Activated naive CD4-positive, alpha-beta T cell treated with anti-CD3 and anti-CD28 coated beads for 36 hours (primary cell): ENCODE data around the gene RPS6KA1. TPM values are rescaled to one million over a fixed set of nuclear protein-coding genes. Genes with fewer than 3 reads are reported as not detected.
"Not testable (repeated sequence)": the region's sequence is repeated elsewhere in the genome, so short reads cannot be mapped to it uniquely, and the experiment has no call there.

Experiments used
- CTCF ChIA-PET: fragments of 350-600 bp; sonication (Branson Sonifier 250); formaldehyde crosslinking; loops from one replicate; lab custom pipeline; 2021; ENCODE audit warnings: antibody characterized with exemption; lab: Charles Lee
- DNase-seq: peaks from one replicate; pipeline ENCODE4 v3.0.0-alpha.2; 2020
- H3K27ac Mint-ChIP-seq: one replicate; pipeline ENCODE4 v1.8.0; 2021; ENCODE audit warnings: mild to moderate bottlenecking, mixed read lengths
- H3K27me3 Mint-ChIP-seq: one replicate; pipeline ENCODE4 v1.8.0; 2021; ENCODE audit warnings: low read depth, mixed read lengths
- H3K36me3 Mint-ChIP-seq: one replicate; pipeline ENCODE4 v1.8.0; 2021; ENCODE audit warnings: low read depth, mixed read lengths
- H3K4me1 Mint-ChIP-seq: one replicate; pipeline ENCODE4 v1.8.0; 2021; ENCODE audit warnings: low read depth, mixed read lengths
- H3K4me3 Mint-ChIP-seq: one replicate; pipeline ENCODE4 v1.8.0; 2021; ENCODE audit warnings: mild to moderate bottlenecking, moderate library complexity, mixed read lengths
- H3K9me3 Mint-ChIP-seq: one replicate; pipeline ENCODE4 v1.8.0; 2021; ENCODE audit warnings: mixed read lengths
- intact Hi-C: fragments of 100-400 bp; cut with micrococcal nuclease; formaldehyde crosslinking; loops from one replicate; pipeline ENCODE4 v1.15.1; 2023
- total RNA-seq, 2 experiments: library from RNA; stranded (reverse); gene quantifications; one replicate each; pipeline ENCODE4 v1.2.3, GENCODE V29; 2021

RPS6KA1 gene
- total RNA-seq, 2 experiments from 2014 or later = 83.5 to 86.4 TPM

DNA sequence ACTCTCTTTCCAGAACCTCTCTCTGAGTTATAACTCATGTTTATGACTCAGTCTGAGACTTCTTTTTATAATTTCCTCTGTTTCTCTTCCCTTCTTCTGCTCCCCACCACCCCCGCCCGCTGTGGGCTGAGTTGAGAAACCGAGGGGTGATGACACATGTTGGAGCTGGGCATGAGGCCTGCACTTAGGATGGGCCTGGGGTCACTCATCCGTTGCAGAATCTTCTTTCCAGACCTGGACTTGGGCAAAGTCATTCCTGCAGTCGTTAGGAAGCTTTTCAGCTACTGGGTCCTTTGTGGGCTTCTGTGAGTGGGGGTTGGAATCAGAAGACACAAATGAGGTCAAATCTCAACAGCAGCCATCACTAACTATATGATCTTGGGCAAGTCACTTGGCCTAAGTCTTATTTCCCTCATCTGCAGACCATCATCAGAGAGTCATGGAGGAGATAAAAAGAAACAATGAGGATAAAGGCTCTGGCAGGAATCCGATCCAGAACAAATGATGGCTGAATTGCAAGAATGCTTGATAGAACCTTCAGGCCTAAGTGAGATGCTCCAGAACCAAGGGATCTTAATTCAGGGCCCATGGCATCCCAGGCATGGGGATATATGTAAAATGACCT lies 53.4 kb downstream of the RPS6KA1 start:
- DNase-seq = peak; percentile 90
- H3K4me3 Mint-ChIP-seq = no peak overlapping the region
- CTCF ChIA-PET = interaction anchor here (0.6 to 3.2 kb wide), 11 partner anchors 15 to 251 kb away, joined by 3 to 10 read pairs (median 3); no protein-coding TSS in a partner anchor
- peaks cover 51% of the 10 kb centered on the region for H3K4me1 Mint-ChIP-seq
- H3K9me3 Mint-ChIP-seq = no peaks in the 10 kb centered on the region
- intact Hi-C loops = loop anchor here (1.0 to 5.0 kb wide), 4 partner anchors 38 to 456 kb away; no protein-coding TSS in a partner anchor
- no peaks in the 10 kb centered on the region for H3K36me3 Mint-ChIP-seq
- peak overlapping the region; percentile 72 for H3K27ac Mint-ChIP-seq
- no peaks in the 10 kb centered on the region for H3K27me3 Mint-ChIP-seq

GRCh38 chr1:26583646-26584485 lies 54.3 kb downstream of the RPS6KA1 start:
- peak; percentile 68 for DNase-seq
- Mint-ChIP-seq H3K4me1 (peaks cover 44% of the 10 kb centered on the region), H3K4me3 (no peak overlapping the region), H3K27me3 (no peaks in the 10 kb centered on the region), H3K9me3 (peaks cover 5% of the 10 kb centered on the region), H3K27ac (no peak overlapping the region), H3K36me3 (no peaks in the 10 kb centered on the region)
- intact Hi-C loops = loop anchor here (5.0 kb wide), 2 partner anchors 158 to 457 kb away; no protein-coding TSS in a partner anchor
- CTCF ChIA-PET = interaction anchor here (0.6 to 2.6 kb wide), 10 partner anchors 10 to 230 kb away, joined by 3 to 9 read pairs (median 4); no protein-coding TSS in a partner anchor

DNA sequence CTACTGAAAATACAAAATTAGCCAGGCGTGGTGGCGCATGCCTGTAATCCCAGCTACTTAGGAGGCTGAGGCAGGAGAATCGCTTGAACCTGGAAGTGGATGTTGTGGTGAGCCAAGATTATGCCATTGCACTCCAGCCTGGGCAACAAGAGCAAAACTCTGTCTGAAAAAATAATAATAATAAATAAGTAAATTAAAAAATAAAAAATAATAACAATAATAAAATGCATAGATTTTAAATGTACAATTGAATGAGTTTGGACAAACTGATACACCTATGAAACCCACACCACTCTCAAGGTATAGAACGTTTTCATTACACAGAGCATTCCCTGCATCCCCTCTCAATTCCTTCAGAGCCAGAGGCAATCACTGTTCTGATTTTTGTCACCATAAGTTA lies 55.0 kb downstream of the RPS6KA1 start:
- H3K27ac Mint-ChIP-seq, H3K36me3 Mint-ChIP-seq, H3K9me3 Mint-ChIP-seq, H3K4me3 Mint-ChIP-seq, H3K27me3 Mint-ChIP-seq, DNase-seq: not testable (repeated sequence)
- intact Hi-C loops = loop anchor here (5.0 kb wide), 2 partner anchors 158 to 457 kb away; no protein-coding TSS in a partner anchor
- CTCF ChIA-PET = interaction anchor here (0.6 to 2.6 kb wide), 8 partner anchors 10 to 373 kb away, joined by 3 to 9 read pairs (median 4); no protein-coding TSS in a partner anchor
- peaks cover 38% of the 10 kb centered on the region for H3K4me1 Mint-ChIP-seq

- intact Hi-C loops = no loop called here
- Mint-ChIP-seq H3K4me3 (no peak overlapping the region), H3K36me3 (no peaks in the 10 kb centered on the region), H3K4me1 (peaks cover 31% of the 10 kb centered on the region), H3K27ac (no peak overlapping the region), H3K9me3 (peaks cover 9% of the 10 kb centered on the region), H3K27me3 (no peaks in the 10 kb centered on the region)
- DNase-seq = no peak
- CTCF ChIA-PET = interaction anchor here (0.6 to 1.9 kb wide), 6 partner anchors 14 to 204 kb away, joined by 3 to 5 read pairs (median 3); no protein-coding TSS in a partner anchor
These were observed 55.9 kb downstream of the RPS6KA1 start for GRCh38 chr1:26585471-26585870.

GRCh38 chr1:26593385-26593784 lies 63.8 kb downstream of the RPS6KA1 start:
- Mint-ChIP-seq H3K4me3 (no peak overlapping the region), H3K27ac (no peak overlapping the region), H3K36me3 (no peaks in the 10 kb centered on the region), H3K4me1 (peaks cover 4% of the 10 kb centered on the region), H3K9me3 (peaks cover 9% of the 10 kb centered on the region), H3K27me3 (no peaks in the 10 kb centered on the region)
- no peak for DNase-seq
- CTCF ChIA-PET = interaction anchor here (0.6 to 1.8 kb wide), 4 partner anchors 9 to 195 kb away, joined by 3 to 7 read pairs (median 4); no protein-coding TSS in a partner anchor
- intact Hi-C loops = no loop called here

- H3K36me3 Mint-ChIP-seq, H3K27ac Mint-ChIP-seq, H3K27me3 Mint-ChIP-seq, H3K9me3 Mint-ChIP-seq, DNase-seq, H3K4me1 Mint-ChIP-seq, H3K4me3 Mint-ChIP-seq, intact Hi-C loops: not testable (repeated sequence)
- CTCF ChIA-PET = interaction anchor here (0.8 to 1.8 kb wide), 5 partner anchors 10 to 284 kb away, joined by 3 to 7 read pairs (median 3); no protein-coding TSS in a partner anchor
These were observed 65.0 kb downstream of the RPS6KA1 start for GRCh38 chr1:26594593-26594992.

DNA sequence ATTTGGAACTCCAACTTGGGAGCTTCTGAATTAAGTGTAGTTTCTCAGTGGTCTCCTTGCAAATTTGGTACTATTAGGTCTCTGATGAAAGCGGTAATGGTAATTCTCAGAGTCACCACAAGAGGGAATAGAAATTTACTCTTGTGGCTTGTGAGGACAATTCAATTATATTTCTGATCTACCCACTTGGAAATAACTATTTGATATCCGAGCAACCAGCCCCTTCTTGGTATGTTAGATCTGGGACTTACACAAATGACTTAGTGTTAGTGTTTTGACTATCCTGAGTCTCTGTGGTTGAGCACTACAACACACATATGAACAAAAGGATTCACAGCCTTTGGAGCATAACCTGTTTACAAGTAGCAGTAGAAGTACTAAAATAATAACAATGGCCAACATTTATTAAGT lies 68.1 kb downstream of the RPS6KA1 start:
- Mint-ChIP-seq H3K4me3 (no peak overlapping the region), H3K27me3 (no peaks in the 10 kb centered on the region), H3K4me1 (peaks cover 8% of the 10 kb centered on the region), H3K9me3 (no peaks in the 10 kb centered on the region), H3K36me3 (no peaks in the 10 kb centered on the region), H3K27ac (no peak overlapping the region)
- intact Hi-C loops = loop anchor here (1.0 kb wide), 1 partner anchor 96 kb away; no protein-coding TSS in a partner anchor
- CTCF ChIA-PET = interaction anchor here (0.7 to 11.0 kb wide), 5 partner anchors 9 to 192 kb away, joined by 3 to 178 read pairs (median 5); partner anchors contain the start of gene PIGV
- no peak for DNase-seq

GRCh38 chr1:26598890-26599289 lies 69.3 kb downstream of the RPS6KA1 start:
- Mint-ChIP-seq H3K36me3 (no peaks in the 10 kb centered on the region), H3K27ac (no peak overlapping the region), H3K4me3 (no peak overlapping the region), H3K9me3 (no peaks in the 10 kb centered on the region), H3K4me1 (peaks cover 8% of the 10 kb centered on the region), H3K27me3 (peaks cover 2% of the 10 kb centered on the region)
- CTCF ChIA-PET = interaction anchor here (0.6 to 11.0 kb wide), 11 partner anchors 8 to 289 kb away, joined by 3 to 178 read pairs (median 5); partner anchors contain the start of gene PIGV
- no peak for DNase-seq
- intact Hi-C loops = loop anchor here (1.0 kb wide), 1 partner anchor 98 kb away; no protein-coding TSS in a partner anchor

GRCh38 chr1:26602378-26602959 lies 72.9 kb downstream of the RPS6KA1 start:
- Mint-ChIP-seq H3K4me3 (no peak overlapping the region), H3K27ac (no peak overlapping the region), H3K27me3 (peaks cover 3% of the 10 kb centered on the region), H3K36me3 (no peaks in the 10 kb centered on the region), H3K4me1 (peaks cover 8% of the 10 kb centered on the region), H3K9me3 (no peaks in the 10 kb centered on the region)
- peak; percentile 62 for DNase-seq
- CTCF ChIA-PET = interaction anchor here (0.5 to 11.0 kb wide), 44 partner anchors 12 to 496 kb away, joined by 3 to 178 read pairs (median 5); partner anchors contain the start of genes DHDDS and PIGV
- intact Hi-C loops = loop anchor here (1.0 to 10.0 kb wide), 6 partner anchors 75 to 495 kb away; partner anchors contain the start of gene TRNP1

DNA sequence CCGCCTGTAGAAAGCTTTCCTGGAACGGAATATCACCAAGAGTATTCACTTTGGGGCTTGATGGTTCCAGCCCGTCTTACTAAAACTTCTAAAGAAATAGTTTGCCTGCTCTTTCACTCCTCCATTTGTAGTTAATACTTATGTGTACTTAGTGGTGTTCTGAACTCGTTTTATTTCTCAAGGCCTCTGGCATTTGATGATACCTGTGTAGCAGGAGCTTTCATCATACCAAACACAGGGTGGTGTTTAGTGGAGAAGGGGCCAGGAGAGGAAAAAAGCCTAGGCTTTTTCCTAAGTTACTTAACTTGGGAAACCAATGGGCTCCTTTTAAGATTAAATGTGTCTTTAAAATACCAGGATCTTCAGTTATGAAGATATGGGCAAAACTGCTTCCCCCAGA lies 74.3 kb downstream of the RPS6KA1 start:
- CTCF ChIA-PET = interaction anchor here (0.8 to 11.0 kb wide), 11 partner anchors 10 to 276 kb away, joined by 3 to 178 read pairs (median 13); partner anchors contain the start of gene PIGV
- intact Hi-C loops = loop anchor here (2.0 to 10.0 kb wide), 3 partner anchors 103 to 493 kb away; partner anchors contain the start of gene TRNP1

DNA sequence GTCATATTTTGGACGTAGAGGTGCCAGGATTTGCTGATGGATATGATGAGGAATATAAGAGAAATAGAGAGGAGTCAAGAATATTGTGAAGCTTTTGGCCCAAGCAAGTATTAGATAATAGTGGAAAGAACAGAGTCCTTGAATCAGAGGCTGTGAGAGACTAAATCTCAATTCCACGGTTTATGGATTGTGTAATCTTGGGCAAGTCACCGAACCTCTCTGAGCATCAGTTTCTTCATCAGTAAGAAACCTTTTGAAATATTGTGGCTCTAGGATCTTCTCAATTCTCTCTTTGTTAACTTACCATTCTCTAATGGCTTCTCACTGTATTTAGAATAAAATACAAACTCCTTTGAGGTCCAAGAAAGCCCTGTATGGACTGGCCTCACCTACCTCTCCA lies 77.6 kb downstream of the RPS6KA1 start:
- Mint-ChIP-seq H3K9me3 (no peaks in the 10 kb centered on the region), H3K4me3 (no peak overlapping the region), H3K4me1 (peaks cover 4% of the 10 kb centered on the region), H3K27ac (no peak overlapping the region), H3K27me3 (peaks cover 3% of the 10 kb centered on the region), H3K36me3 (no peaks in the 10 kb centered on the region)
- DNase-seq = no peak
- CTCF ChIA-PET = interaction anchor here (1.0 to 11.0 kb wide), 4 partner anchors 9 to 183 kb away, joined by 3 to 178 read pairs (median 4); partner anchors contain the start of gene PIGV
- intact Hi-C loops = loop anchor here (10.0 kb wide), 1 partner anchor 388 kb away; the partner anchor contains the start of gene TRNP1

More for the DNA sequence above, 74.3 kb downstream of the RPS6KA1 start:
- Mint-ChIP-seq H3K27me3 (peaks cover 3% of the 10 kb centered on the region), H3K4me3 (no peak overlapping the region), H3K4me1 (peaks cover 4% of the 10 kb centered on the region), H3K9me3 (no peaks in the 10 kb centered on the region), H3K27ac (no peak overlapping the region), H3K36me3 (no peaks in the 10 kb centered on the region)
- no peak for DNase-seq
